HL-60 (cell line): Measurements from ENCODE around the gene ATP9B.

Source experiments
- DNase-seq, 2 experiments: peaks; one replicate each; pipeline ENCODE4 v3.0.0-alpha.2; 2010 to 2020; ENCODE audit warnings: low read depth in 1 of 2, low spot score in 1 of 2
- H3K27ac ChIP-seq: fragments of 250-450 bp; sonication (Bioruptor Pico); replicated peaks from 2 replicates; pipeline ENCODE4 v1.5.1; 2020; ENCODE audit warnings: mild to moderate bottlenecking, moderate library complexity
- H3K27me3 ChIP-seq: fragments of 250-450 bp; sonication (Bioruptor Pico); 2 replicates; pipeline ENCODE4 v1.5.1; 2021; ENCODE audit warnings: mild to moderate bottlenecking, moderate library complexity; ENCODE audit not compliant: insufficient read depth, poor library complexity, severe bottlenecking
- H3K4me3 ChIP-seq: replicated peaks from 2 replicates; pipeline ENCODE4 v1.5.1; 2011; ENCODE audit warnings: mild to moderate bottlenecking, control low read depth, low read length; ENCODE audit not compliant: insufficient read depth
- GABPA ChIP-seq: IDR thresholded peaks from 2 replicates; pipeline ENCODE4 v1.6.1; 2012; ENCODE audit warnings: low read depth
- POLR2AphosphoS5 ChIP-seq: IDR thresholded peaks from 2 replicates; pipeline ENCODE4 v1.6.1; 2012; ENCODE audit warnings: low read depth
- SPI1 ChIP-seq: IDR thresholded peaks from 2 replicates; pipeline ENCODE4 v1.6.1; 2012; ENCODE audit warnings: low read depth, mild to moderate bottlenecking, borderline replicate concordance
- TF ChIP-seq, protein P1 (sequence below): IDR thresholded peaks from one replicate; pipeline ENCODE4 v1.5.1; 2011; ENCODE audit warnings: low read length, control low read depth, inconsistent platforms; ENCODE audit not compliant: insufficient read depth
- TF ChIP-seq, protein P2 (sequence below): IDR thresholded peaks from 2 replicates; pipeline ENCODE4 v1.6.1; 2012; ENCODE audit warnings: low read depth; ENCODE audit not compliant: insufficient replicate concordance

ATP9B gene

DNA sequence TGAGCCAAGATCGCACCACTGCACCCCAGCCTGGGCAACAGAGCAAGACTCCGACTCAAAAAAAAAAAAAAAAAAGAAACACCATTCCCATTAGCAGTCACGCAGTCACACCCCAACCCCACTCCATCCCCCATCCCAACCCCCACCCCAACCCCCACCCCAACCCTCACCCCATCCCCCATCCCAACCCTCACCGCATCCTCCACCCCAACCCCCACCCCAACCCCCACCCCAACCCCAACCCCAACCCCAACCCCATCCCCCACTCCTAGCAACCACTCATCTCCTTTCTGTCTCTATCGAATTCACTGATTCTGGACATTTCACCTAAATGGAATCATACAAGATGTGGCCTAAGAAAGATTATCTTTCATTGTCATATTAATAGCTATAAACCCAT lies 25.9 kb upstream of the ATP9B start:
- Histone ChIP-seq H3K27me3 (peaks cover 12% of the 10 kb centered on the region), H3K27ac (no peak overlapping the region), H3K4me3 (no peak overlapping the region)
- no peak for DNase-seq
- no peak for TF ChIP-seq GABPA
- TF ChIP-seq, protein P1, sequence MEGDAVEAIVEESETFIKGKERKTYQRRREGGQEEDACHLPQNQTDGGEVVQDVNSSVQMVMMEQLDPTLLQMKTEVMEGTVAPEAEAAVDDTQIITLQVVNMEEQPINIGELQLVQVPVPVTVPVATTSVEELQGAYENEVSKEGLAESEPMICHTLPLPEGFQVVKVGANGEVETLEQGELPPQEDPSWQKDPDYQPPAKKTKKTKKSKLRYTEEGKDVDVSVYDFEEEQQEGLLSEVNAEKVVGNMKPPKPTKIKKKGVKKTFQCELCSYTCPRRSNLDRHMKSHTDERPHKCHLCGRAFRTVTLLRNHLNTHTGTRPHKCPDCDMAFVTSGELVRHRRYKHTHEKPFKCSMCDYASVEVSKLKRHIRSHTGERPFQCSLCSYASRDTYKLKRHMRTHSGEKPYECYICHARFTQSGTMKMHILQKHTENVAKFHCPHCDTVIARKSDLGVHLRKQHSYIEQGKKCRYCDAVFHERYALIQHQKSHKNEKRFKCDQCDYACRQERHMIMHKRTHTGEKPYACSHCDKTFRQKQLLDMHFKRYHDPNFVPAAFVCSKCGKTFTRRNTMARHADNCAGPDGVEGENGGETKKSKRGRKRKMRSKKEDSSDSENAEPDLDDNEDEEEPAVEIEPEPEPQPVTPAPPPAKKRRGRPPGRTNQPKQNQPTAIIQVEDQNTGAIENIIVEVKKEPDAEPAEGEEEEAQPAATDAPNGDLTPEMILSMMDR, result no peak
- no peak for TF ChIP-seq SPI1
- no peak for TF ChIP-seq POLR2AphosphoS5
- TF ChIP-seq, protein P2, sequence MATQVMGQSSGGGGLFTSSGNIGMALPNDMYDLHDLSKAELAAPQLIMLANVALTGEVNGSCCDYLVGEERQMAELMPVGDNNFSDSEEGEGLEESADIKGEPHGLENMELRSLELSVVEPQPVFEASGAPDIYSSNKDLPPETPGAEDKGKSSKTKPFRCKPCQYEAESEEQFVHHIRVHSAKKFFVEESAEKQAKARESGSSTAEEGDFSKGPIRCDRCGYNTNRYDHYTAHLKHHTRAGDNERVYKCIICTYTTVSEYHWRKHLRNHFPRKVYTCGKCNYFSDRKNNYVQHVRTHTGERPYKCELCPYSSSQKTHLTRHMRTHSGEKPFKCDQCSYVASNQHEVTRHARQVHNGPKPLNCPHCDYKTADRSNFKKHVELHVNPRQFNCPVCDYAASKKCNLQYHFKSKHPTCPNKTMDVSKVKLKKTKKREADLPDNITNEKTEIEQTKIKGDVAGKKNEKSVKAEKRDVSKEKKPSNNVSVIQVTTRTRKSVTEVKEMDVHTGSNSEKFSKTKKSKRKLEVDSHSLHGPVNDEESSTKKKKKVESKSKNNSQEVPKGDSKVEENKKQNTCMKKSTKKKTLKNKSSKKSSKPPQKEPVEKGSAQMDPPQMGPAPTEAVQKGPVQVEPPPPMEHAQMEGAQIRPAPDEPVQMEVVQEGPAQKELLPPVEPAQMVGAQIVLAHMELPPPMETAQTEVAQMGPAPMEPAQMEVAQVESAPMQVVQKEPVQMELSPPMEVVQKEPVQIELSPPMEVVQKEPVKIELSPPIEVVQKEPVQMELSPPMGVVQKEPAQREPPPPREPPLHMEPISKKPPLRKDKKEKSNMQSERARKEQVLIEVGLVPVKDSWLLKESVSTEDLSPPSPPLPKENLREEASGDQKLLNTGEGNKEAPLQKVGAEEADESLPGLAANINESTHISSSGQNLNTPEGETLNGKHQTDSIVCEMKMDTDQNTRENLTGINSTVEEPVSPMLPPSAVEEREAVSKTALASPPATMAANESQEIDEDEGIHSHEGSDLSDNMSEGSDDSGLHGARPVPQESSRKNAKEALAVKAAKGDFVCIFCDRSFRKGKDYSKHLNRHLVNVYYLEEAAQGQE, result no peak

DNA sequence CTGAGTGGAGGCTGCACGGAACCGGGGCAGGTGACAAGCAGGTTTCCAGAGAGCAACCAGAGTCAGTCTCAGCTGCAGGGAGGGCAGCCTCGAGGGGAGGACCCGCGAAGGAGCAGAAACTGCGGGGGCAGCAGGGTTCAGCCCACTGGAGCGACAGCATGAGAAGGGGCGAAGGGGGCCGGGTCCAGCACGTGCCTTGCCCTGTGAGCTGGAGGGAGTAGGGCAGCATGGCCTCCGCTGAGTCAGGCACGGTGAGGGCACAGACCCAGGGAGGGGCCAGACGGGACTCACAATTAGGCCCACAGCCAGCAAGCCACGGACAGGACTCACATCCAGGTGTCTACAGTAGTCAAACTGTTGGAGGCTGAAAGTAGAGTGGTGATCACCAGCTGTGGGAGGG lies 22.7 kb upstream of the ATP9B start:
- no peak for DNase-seq
- Histone ChIP-seq H3K4me3 (no peak overlapping the region), H3K27me3 (peaks cover 12% of the 10 kb centered on the region), H3K27ac (no peak overlapping the region)
- TF ChIP-seq, protein P2, result no peak
- TF ChIP-seq, protein P1, result no peak
- no peak for TF ChIP-seq SPI1
- no peak for TF ChIP-seq POLR2AphosphoS5
- TF ChIP-seq GABPA, result no peak

DNA sequence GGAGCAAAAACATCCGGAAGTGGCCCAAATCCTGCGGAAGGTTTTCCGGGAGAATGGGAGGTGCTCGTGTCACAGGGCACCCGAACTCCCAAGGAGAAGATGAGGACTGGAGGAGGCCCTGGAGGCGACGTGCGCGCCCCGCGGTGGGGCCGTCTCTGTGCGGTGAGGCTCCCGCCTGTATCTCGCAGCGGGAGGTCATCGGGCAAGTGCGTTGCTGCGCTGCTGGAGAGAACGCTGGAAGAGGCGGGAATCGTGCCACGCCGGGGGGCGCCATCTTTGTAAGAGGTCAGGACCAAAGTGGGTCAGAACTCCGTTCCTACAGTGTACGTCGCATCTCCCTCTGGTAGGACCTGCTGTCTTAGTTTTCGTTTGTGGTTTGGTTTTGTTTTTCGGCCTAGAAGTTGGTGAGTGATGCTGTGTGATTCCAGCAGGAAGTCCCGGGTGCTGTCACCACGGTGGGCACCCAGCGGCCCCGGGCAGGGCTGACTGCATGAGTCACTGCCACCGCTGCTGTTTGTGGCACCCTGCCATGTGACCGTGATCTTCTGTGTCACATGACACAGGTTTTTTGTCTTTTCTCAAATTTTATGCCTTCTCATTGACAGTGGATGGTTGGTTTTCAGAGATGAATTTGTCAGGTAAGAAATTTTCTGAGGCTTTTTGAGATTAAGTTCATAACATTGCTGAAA lies 21.5 kb upstream of the ATP9B start:
- no peak for TF ChIP-seq POLR2AphosphoS5
- TF ChIP-seq GABPA, result no peak
- no peak for TF ChIP-seq SPI1
- TF ChIP-seq, protein P2, result no peak
- TF ChIP-seq, protein P1, result no peak
- DNase-seq, result no peak
- Histone ChIP-seq H3K27me3 (peaks cover 12% of the 10 kb centered on the region), H3K4me3 (no peak overlapping the region), H3K27ac (no peak overlapping the region)
